ENCODE results near the gene AMMECR1.

AMMECR1 gene

GRCh38 chrX:110277609-110278008 is 40.3 kb downstream of the AMMECR1 start:
- Histone ChIP-seq H3K79me2 (ENCODE audit: low read length) (peaks cover 74% of the 10 kb centered on the region), H3K4me2 (ENCODE audit: low read depth, low read length) (peak overlapping the region; percentile 56), H3K27me3 (replicated peaks; ENCODE audit: insufficient read depth, low read length) (no peaks in the 10 kb centered on the region), H3K4me1 (ENCODE audit: low read length) (peaks cover 50% of the 10 kb centered on the region), H4K20me1 (ENCODE audit: insufficient read depth, low read length) (no peaks in the 10 kb centered on the region), H3K4me3 (ENCODE audit: low read length) (no peak overlapping the region), H3K27ac (ENCODE audit: low read length) (0 out of 2 replicates have a peak overlapping the region, but pooled peaks have one; percentile 3), H3K9ac (ENCODE audit: low read length) (no peak overlapping the region), H3K36me3 (replicated peaks; ENCODE audit: insufficient read depth, low read length) (no peaks in the 10 kb centered on the region), H3K9me3 (replicated peaks; ENCODE audit: insufficient read depth, low read length) (no peaks in the 10 kb centered on the region), H3K9me2 (replicated peaks; ENCODE audit: insufficient read depth, low read length) (no peaks in the 10 kb centered on the region), H2AFZ (ENCODE audit: low read length) (no peak overlapping the region), H3F3A (ENCODE audit: insufficient read depth, low read length) (peaks cover 23% of the 10 kb centered on the region)
- TF ChIP-seq CTCF (IDR thresholded peaks at IDR 0.05; ENCODE audit: low read length), result no peak
- no peak for TF ChIP-seq EZH2 (optimal IDR thresholded peaks at IDR 0.05; ENCODE audit: low read depth, low read length)
- TF ChIP-seq EZH2phosphoT487 (IDR thresholded peaks at IDR 0.05; ENCODE audit: low read length), result no peak
- DNase-seq, result no peak

- peak; percentile 76 for DNase-seq
- no peaks in the 10 kb centered on the region for H3K27me3 ChIP-seq (replicated peaks; ENCODE audit: insufficient read depth, low read length)
- H4K20me1 ChIP-seq (ENCODE audit: insufficient read depth, low read length), result no peaks in the 10 kb centered on the region
- H3K4me3 ChIP-seq (ENCODE audit: low read length), result no peak overlapping the region
- no peaks in the 10 kb centered on the region for H3K9me2 ChIP-seq (replicated peaks; ENCODE audit: insufficient read depth, low read length)
- peaks cover 50% of the 10 kb centered on the region for H3K4me1 ChIP-seq (ENCODE audit: low read length)
- no peak overlapping the region for H3K9ac ChIP-seq (ENCODE audit: low read length)
- TF ChIP-seq CTCF (IDR thresholded peaks at IDR 0.05; ENCODE audit: low read length), result no peak
- H3K27ac ChIP-seq (ENCODE audit: low read length), result peak overlapping the region; percentile 25; the same call in 1 of the 2 replicates
- no peak overlapping the region for H2AFZ ChIP-seq (ENCODE audit: low read length)
- H3K79me2 ChIP-seq (ENCODE audit: low read length), result peaks cover 73% of the 10 kb centered on the region
- peak overlapping the region; percentile 13; the same call in 1 of the 2 replicates for H3K4me2 ChIP-seq (ENCODE audit: low read depth, low read length)
- H3K36me3 ChIP-seq (replicated peaks; ENCODE audit: insufficient read depth, low read length), result no peaks in the 10 kb centered on the region
- no peaks in the 10 kb centered on the region for H3K9me3 ChIP-seq (replicated peaks; ENCODE audit: insufficient read depth, low read length)
- peaks cover 23% of the 10 kb centered on the region for H3F3A ChIP-seq (ENCODE audit: insufficient read depth, low read length)
Observed at GRCh38 chrX:110276778-110277177, 41.1 kb downstream of the AMMECR1 start.

GRCh38 chrX:110268886-110269285 is 49.0 kb downstream of the AMMECR1 start:
- Histone ChIP-seq H3K9ac (ENCODE audit: low read length) (no peak overlapping the region), H4K20me1 (ENCODE audit: insufficient read depth, low read length) (no peaks in the 10 kb centered on the region), H3K27ac (ENCODE audit: low read length) (no peak overlapping the region), H3K9me3 (replicated peaks; ENCODE audit: insufficient read depth, low read length) (no peaks in the 10 kb centered on the region), H3K4me1 (ENCODE audit: low read length) (0 out of 2 replicates have a peak, but pooled peaks cover 3% of the 10 kb centered on the region), H3F3A (ENCODE audit: insufficient read depth, low read length) (no peaks in the 10 kb centered on the region), H3K4me2 (ENCODE audit: low read depth, low read length) (no peak overlapping the region), H3K4me3 (ENCODE audit: low read length) (no peak overlapping the region), H2AFZ (ENCODE audit: low read length) (no peak overlapping the region), H3K79me2 (ENCODE audit: low read length) (peaks cover 67% of the 10 kb centered on the region), H3K36me3 (replicated peaks; ENCODE audit: insufficient read depth, low read length) (no peaks in the 10 kb centered on the region), H3K9me2 (replicated peaks; ENCODE audit: insufficient read depth, low read length) (no peaks in the 10 kb centered on the region), H3K27me3 (replicated peaks; ENCODE audit: insufficient read depth, low read length) (no peaks in the 10 kb centered on the region)
- DNase-seq, result no peak
- TF ChIP-seq EZH2 (optimal IDR thresholded peaks at IDR 0.05; ENCODE audit: low read depth, low read length), result no peak
- no peak for TF ChIP-seq EZH2phosphoT487 (IDR thresholded peaks at IDR 0.05; ENCODE audit: low read length)
- TF ChIP-seq CTCF (IDR thresholded peaks at IDR 0.05; ENCODE audit: low read length), result no peak

Data from MM.1S (cell line).